Measurements from ENCODE around the gene MDFIC. TPM values are rescaled to one million over a fixed set of nuclear protein-coding genes. Genes with fewer than 3 reads are reported as not detected.

MDFIC gene
- total RNA-seq, 1 donor from 2014 or later, result 9.7 TPM

DNA sequence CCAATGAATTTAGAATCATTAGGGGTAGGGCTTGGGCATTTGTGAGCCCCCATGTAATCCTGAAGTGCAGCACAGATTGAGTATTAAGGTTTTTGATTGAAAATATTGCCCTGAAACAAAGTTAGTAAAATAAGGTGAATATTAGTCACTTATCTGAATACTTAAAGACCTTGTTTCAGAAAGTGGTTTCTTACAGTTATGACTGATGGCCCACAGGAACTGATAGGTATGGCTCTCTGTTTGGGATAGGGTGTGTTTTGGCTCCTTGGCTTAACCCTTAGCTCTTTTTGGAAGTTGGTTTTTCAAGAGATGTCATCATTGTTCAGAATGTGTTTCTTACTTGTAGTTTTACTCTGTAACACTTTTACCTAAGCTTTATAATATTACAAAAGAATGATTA is 34.8 kb downstream of the MDFIC start:
- no peak overlapping the region for H3K4me3 ChIP-seq (ENCODE audit: low read depth, low read length)
- DNase-seq (ENCODE audit: low read depth), result no peak
- TF ChIP-seq, protein P1, sequence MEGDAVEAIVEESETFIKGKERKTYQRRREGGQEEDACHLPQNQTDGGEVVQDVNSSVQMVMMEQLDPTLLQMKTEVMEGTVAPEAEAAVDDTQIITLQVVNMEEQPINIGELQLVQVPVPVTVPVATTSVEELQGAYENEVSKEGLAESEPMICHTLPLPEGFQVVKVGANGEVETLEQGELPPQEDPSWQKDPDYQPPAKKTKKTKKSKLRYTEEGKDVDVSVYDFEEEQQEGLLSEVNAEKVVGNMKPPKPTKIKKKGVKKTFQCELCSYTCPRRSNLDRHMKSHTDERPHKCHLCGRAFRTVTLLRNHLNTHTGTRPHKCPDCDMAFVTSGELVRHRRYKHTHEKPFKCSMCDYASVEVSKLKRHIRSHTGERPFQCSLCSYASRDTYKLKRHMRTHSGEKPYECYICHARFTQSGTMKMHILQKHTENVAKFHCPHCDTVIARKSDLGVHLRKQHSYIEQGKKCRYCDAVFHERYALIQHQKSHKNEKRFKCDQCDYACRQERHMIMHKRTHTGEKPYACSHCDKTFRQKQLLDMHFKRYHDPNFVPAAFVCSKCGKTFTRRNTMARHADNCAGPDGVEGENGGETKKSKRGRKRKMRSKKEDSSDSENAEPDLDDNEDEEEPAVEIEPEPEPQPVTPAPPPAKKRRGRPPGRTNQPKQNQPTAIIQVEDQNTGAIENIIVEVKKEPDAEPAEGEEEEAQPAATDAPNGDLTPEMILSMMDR (IDR thresholded peaks at IDR 0.05; ENCODE audit: insufficient read depth, low read length, poor library complexity, severe bottlenecking), result no peak
- H3K36me3 ChIP-seq (ENCODE audit: control insufficient read depth, insufficient read depth, low read length), result no peaks in the 10 kb centered on the region
- no peaks in the 10 kb centered on the region for H3K27me3 ChIP-seq (ENCODE audit: control insufficient read depth, insufficient read depth, low read length)

DNA sequence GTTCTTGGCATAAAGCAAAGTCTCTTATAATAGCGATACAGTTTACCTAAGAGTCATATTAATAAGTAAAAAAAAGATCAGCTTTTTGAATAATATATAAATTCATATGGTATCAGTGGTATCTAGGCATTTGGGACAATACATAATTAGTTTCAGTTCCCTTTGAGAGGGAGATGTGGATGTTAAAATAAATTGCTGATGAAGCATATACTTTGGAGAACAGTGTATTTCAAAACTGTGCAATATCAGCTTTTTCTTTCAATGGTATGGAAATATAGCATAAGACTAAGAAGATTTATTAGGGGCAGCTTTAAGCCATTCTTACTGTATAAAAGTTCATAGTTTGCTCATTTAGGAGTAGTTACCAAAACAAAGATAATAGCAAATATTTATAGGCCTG is 35.5 kb downstream of the MDFIC start:
- TF ChIP-seq, protein P1 (IDR thresholded peaks at IDR 0.05; ENCODE audit: insufficient read depth, low read length, poor library complexity, severe bottlenecking), result no peak
- H3K4me3 ChIP-seq (ENCODE audit: low read depth, low read length), result no peak overlapping the region
- H3K36me3 ChIP-seq (ENCODE audit: control insufficient read depth, insufficient read depth, low read length), result no peaks in the 10 kb centered on the region
- DNase-seq (ENCODE audit: low read depth), result no peak
- no peaks in the 10 kb centered on the region for H3K27me3 ChIP-seq (ENCODE audit: control insufficient read depth, insufficient read depth, low read length)

DNA sequence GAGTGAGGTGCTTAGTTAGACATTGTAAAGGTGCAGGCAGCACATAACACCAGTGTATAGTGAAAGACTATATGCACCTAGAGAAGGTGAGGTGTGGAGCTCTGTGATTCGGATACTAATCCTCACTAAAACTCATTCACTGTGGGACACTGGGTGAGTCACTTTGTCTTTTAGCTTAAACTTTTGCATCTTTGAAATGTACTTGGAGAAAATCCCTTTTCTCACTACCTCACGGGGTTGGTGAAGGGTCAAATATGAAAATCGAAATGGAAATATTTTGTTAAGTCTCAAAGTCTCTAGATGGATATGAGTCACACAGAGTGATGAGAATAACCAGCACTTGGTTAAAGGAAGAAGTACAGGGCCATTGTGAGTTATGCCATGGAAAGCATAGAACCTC is 38.0 kb downstream of the MDFIC start:
- Histone ChIP-seq H3K36me3 (ENCODE audit: control insufficient read depth, insufficient read depth, low read length) (no peaks in the 10 kb centered on the region), H3K4me3 (ENCODE audit: low read depth, low read length) (no peak overlapping the region), H3K27me3 (ENCODE audit: control insufficient read depth, insufficient read depth, low read length) (no peaks in the 10 kb centered on the region)
- DNase-seq (ENCODE audit: low read depth), result no peak
- TF ChIP-seq, protein P1 (IDR thresholded peaks at IDR 0.05; ENCODE audit: insufficient read depth, low read length, poor library complexity, severe bottlenecking), result no peak

DNA sequence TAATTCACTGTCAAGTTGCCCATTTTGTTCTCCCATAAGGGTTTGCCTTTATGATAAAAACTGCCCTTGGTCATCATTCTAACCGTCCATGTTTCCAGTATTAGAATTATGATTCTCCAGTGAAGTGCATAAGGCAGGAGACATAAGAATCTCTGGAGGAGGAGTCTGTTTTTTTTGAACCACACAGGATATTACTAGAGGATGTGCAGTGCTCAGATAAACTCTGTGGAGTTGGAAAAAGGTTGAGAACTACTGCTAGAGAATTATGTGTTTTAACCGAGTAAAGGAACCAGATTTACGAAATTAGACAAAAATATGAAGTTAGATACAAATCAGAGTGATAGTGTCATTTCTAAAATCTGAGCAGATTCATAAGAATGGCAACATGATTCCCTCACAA is 40.5 kb downstream of the MDFIC start:
- Histone ChIP-seq H3K4me3 (ENCODE audit: low read depth, low read length) (no peak overlapping the region), H3K36me3 (ENCODE audit: control insufficient read depth, insufficient read depth, low read length) (no peaks in the 10 kb centered on the region), H3K27me3 (ENCODE audit: control insufficient read depth, insufficient read depth, low read length) (no peaks in the 10 kb centered on the region)
- TF ChIP-seq, protein P1 (IDR thresholded peaks at IDR 0.05; ENCODE audit: insufficient read depth, low read length, poor library complexity, severe bottlenecking), result no peak
- no peak for DNase-seq (ENCODE audit: low read depth)

DNA sequence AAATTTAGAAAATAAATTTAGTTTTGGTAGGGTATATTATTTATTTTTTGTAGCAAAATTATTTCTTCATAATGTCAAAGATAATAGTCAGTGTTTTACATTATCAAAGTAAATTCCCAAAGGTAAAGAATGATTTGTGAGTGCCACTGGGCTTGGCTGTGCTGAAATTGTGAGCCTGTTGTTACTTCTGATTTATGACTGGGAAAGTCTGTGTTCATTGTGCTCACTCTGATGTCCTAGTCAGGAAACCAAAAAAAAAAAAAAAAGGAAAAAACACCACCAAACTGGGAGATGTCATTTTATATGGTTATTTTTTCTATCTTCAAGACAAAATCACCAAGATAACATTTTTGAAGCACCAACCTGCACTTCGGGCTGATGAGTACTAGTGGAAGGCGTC is 44.3 kb downstream of the MDFIC start:
- Histone ChIP-seq H3K4me3 (ENCODE audit: low read depth, low read length) (no peak overlapping the region), H3K27me3 (ENCODE audit: control insufficient read depth, insufficient read depth, low read length) (no peaks in the 10 kb centered on the region), H3K36me3 (ENCODE audit: control insufficient read depth, insufficient read depth, low read length) (no peaks in the 10 kb centered on the region)
- TF ChIP-seq, protein P1 (IDR thresholded peaks at IDR 0.05; ENCODE audit: insufficient read depth, low read length, poor library complexity, severe bottlenecking), result no peak
- no peak for DNase-seq (ENCODE audit: low read depth)

DNA sequence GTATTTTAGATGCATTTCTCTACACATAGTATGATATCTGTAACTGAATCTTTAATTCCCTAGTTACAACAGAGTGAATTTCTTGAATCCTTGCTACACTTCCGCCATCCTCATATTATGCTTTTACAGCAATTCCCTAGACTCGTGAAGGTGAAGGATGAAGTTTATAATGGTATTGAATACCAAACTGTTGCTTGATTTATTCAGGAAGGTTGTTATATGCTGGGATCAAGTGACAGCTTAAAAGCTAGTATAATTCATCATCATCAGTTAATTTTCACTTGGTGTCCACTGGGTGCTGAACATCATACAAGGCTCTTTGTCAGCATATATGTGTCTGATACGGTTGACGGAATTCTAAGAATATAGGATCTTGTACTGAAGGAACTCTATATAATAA is 47.2 kb downstream of the MDFIC start:
- DNase-seq (ENCODE audit: low read depth), result no peak
- H3K27me3 ChIP-seq (ENCODE audit: control insufficient read depth, insufficient read depth, low read length), result no peaks in the 10 kb centered on the region
- H3K4me3 ChIP-seq (ENCODE audit: low read depth, low read length), result no peak overlapping the region
- TF ChIP-seq, protein P1 (IDR thresholded peaks at IDR 0.05; ENCODE audit: insufficient read depth, low read length, poor library complexity, severe bottlenecking), result no peak
- no peaks in the 10 kb centered on the region for H3K36me3 ChIP-seq (ENCODE audit: control insufficient read depth, insufficient read depth, low read length)
